ENCODE results near the gene RANBP10. TPM values are rescaled to one million over a fixed set of nuclear protein-coding genes. Genes with fewer than 3 reads are reported as not detected.

Gene RANBP10
- total and polyA plus RNA-seq, 2 donors (not counting 3 experiments of a cell fraction or from before 2014, with no cell fraction given) = 25.6 to 28.8 TPM

DNA sequence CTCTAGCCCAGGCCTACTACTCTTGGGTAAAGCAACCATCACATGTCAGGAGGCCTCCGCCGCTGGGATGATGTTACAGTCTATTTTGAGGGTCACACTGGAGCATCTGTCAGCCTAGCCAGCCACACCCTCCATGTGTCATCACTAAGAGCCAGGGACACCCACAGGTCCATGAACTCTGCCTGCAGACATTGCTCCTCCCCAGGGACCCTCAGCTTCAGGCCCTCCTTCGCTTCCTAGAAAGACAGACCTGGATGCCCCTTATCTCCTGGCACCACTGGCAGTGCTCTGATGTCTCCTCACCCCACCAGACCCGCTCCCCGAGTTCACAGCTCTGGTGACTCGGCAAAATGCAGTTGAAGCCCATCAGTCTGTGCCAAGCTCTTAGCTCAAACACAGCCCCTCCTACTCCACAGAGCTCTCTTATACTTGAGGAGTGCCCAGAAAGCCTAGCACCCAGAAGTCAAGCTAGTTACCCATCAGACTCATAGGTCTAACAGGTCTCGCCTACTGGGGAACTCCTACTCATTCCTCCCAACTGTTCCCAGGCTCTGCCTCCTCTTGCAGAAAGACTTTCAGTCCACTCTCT, 5.9 kb downstream of the RANBP10 start:
- no peak overlapping the region for H3K9ac ChIP-seq (replicated peaks; ENCODE audit: extremely low read depth, insufficient read depth, low read length)
- no peak overlapping the region for H3K4me2 ChIP-seq (ENCODE audit: insufficient read depth, low read length)
- peaks cover 58% of the 10 kb centered on the region for H3K79me2 ChIP-seq (ENCODE audit: control insufficient read depth, insufficient read depth, low read length)
- dilution Hi-C loops (cut with MboI; ENCODE audit: extremely low pct_ligation_motif_present, low sequenced_read_pairs) (no loop called here), intact Hi-C loops (cut with micrococcal nuclease) (loop anchor here (10.0 kb wide), 1 partner anchor 276 kb away; the partner anchor contains the start of gene RIPOR1)
- H3K4me3 ChIP-seq (replicated peaks in 1 of 3; ENCODE audit: insufficient read depth in 1 of 3, low read depth in 1 of 3, low read length in 3 of 3) = no peak overlapping the region
- no peak for DNase-seq (ENCODE audit: low read depth, low spot score)
- ChIA-PET POLR2A (interaction anchor here (0.7 kb wide), 1 partner anchor 81 kb away, joined by 5 read pairs; no protein-coding TSS in a partner anchor), CTCF (interaction anchor here (0.6 to 0.9 kb wide), 2 partner anchors 24 to 277 kb away, joined by 3 to 4 read pairs; no protein-coding TSS in a partner anchor)
- BruUV-seq (replicated peaks) = no TSS peak
- no peak overlapping the region for H2AFZ ChIP-seq (ENCODE audit: low read depth, low read length)
- H3K9me1 ChIP-seq (replicated peaks; ENCODE audit: control insufficient read depth, extremely low read depth, insufficient read depth, low read length) = no peaks in the 10 kb centered on the region
- no peaks in the 10 kb centered on the region for H4K20me1 ChIP-seq (replicated peaks; ENCODE audit: control insufficient read depth, extremely low read depth, insufficient read depth, low read length)
- TF ChIP-seq POLR2A (IDR thresholded peaks at IDR 0.05; ENCODE audit: low read depth, low read length) = no peak
- no peaks in the 10 kb centered on the region for H3K9me3 ChIP-seq (replicated peaks; ENCODE audit: control insufficient read depth, insufficient read depth, low read length)
- H3K36me3 ChIP-seq (ENCODE audit: control insufficient read depth in 2 of 2, extremely low read depth in 1 of 2, insufficient read depth in 2 of 2, low read length in 2 of 2) = peaks cover 0 to 17% of the 10 kb centered on the region in 2 experiments
- H3K27ac ChIP-seq (ENCODE audit: insufficient read depth, low read depth, low read length) = no peak overlapping the region
- H3K4me1 ChIP-seq (ENCODE audit: control insufficient read depth, extremely low read depth, insufficient read depth, low read length) = peaks cover 8% of the 10 kb centered on the region
- H3K27me3 ChIP-seq (ENCODE audit: control insufficient read depth in 2 of 2, insufficient read depth in 2 of 2, low read length in 2 of 2) = no peaks in the 10 kb centered on the region
- FAIRE-seq = no peak

DNA sequence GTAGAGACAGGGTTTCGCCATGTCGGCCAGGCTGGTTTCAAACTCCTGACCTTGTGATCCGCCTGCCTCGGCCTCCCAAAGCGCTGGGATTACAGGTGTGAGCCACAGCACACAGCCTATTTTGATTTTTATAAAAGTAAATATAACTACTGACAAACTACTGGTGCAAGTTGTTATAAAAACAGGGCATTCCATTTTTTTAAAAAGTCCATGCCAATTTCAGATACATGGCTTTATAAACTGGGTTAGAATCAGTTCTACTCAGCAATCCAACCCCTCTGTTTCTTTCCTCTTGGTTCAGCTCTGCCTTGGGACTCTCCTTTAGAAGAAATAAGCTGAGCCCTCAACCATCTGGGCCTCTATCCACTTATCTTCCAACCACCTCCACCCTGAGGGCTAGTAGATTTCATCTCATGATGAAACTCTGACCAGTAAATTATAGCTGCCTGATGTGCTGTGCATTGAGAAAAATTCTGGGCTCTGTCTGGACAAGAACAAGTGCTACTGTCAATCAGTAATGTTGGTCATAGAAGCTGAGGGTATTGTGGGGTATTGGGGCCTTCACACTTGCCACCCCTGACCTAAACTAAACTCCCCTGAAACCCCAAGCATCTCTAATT, 10.2 kb downstream of the RANBP10 start:
- peaks cover 39% of the 10 kb centered on the region for H3K79me2 ChIP-seq (ENCODE audit: control insufficient read depth, insufficient read depth, low read length)
- no TSS peak for BruUV-seq (replicated peaks)

More for the DNA sequence above, 10.2 kb downstream of the RANBP10 start:
- no peaks in the 10 kb centered on the region for H3K9me1 ChIP-seq (replicated peaks; ENCODE audit: control insufficient read depth, extremely low read depth, insufficient read depth, low read length)
- CTCF ChIA-PET = interaction anchor here (1.6 to 2.3 kb wide), 2 partner anchors 20 to 123 kb away, joined by 5 to 11 read pairs; no protein-coding TSS in a partner anchor
- H3K4me3 ChIP-seq (replicated peaks in 1 of 3; ENCODE audit: insufficient read depth in 1 of 3, low read depth in 1 of 3, low read length in 3 of 3) = no peak overlapping the region
- intact Hi-C loops (cut with micrococcal nuclease) (no loop called here), dilution Hi-C loops (cut with MboI; ENCODE audit: extremely low pct_ligation_motif_present, low sequenced_read_pairs) (no loop called here)
- no peaks in the 10 kb centered on the region for H3K4me1 ChIP-seq (ENCODE audit: control insufficient read depth, extremely low read depth, insufficient read depth, low read length)
- no peak overlapping the region for H2AFZ ChIP-seq (ENCODE audit: low read depth, low read length)
- H3K4me2 ChIP-seq (ENCODE audit: insufficient read depth, low read length) = no peak overlapping the region
- H3K9ac ChIP-seq (replicated peaks; ENCODE audit: extremely low read depth, insufficient read depth, low read length) = no peak overlapping the region
- no peaks in the 10 kb centered on the region for H3K9me3 ChIP-seq (replicated peaks; ENCODE audit: control insufficient read depth, insufficient read depth, low read length)
- peaks cover 0 to 8% of the 10 kb centered on the region in 2 experiments for H3K36me3 ChIP-seq (ENCODE audit: control insufficient read depth in 2 of 2, extremely low read depth in 1 of 2, insufficient read depth in 2 of 2, low read length in 2 of 2)
- FAIRE-seq (no peak), DNase-seq (ENCODE audit: low read depth, low spot score) (no peak)
- H3K27ac ChIP-seq (ENCODE audit: insufficient read depth, low read depth, low read length) = no peak overlapping the region
- POLR2A ChIA-PET = no interaction called here
- H3K27me3 ChIP-seq (ENCODE audit: control insufficient read depth in 2 of 2, insufficient read depth in 2 of 2, low read length in 2 of 2) = no peaks in the 10 kb centered on the region
- TF ChIP-seq, protein P1, sequence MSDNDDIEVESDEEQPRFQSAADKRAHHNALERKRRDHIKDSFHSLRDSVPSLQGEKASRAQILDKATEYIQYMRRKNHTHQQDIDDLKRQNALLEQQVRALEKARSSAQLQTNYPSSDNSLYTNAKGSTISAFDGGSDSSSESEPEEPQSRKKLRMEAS (IDR thresholded peaks at IDR 0.05; ENCODE audit: insufficient read depth, insufficient read length) = no peak
- TF ChIP-seq FOS (IDR thresholded peaks at IDR 0.05; ENCODE audit: borderline replicate concordance, insufficient read depth, low read length) (no peak), GATA2 (IDR thresholded peaks at IDR 0.05; ENCODE audit: insufficient read depth, insufficient read length, low read depth, low read length) (no peak), POLR2AphosphoS5 (IDR thresholded peaks at IDR 0.05; ENCODE audit: insufficient read depth, low read depth, low read length) (no peak), MYC (IDR thresholded peaks at IDR 0.05; ENCODE audit: low read depth, low read length) (no peak), JUN (IDR thresholded peaks at IDR 0.05; ENCODE audit: borderline replicate concordance, insufficient read depth, insufficient read length, low read depth) (no peak), POLR2A (IDR thresholded peaks at IDR 0.05; ENCODE audit: low read depth, low read length) (no peak), EZH2 (IDR thresholded peaks at IDR 0.05; ENCODE audit: borderline replicate concordance, low read depth, low read length, severe bottlenecking) (no peak)
- TF ChIP-seq, protein P2, sequence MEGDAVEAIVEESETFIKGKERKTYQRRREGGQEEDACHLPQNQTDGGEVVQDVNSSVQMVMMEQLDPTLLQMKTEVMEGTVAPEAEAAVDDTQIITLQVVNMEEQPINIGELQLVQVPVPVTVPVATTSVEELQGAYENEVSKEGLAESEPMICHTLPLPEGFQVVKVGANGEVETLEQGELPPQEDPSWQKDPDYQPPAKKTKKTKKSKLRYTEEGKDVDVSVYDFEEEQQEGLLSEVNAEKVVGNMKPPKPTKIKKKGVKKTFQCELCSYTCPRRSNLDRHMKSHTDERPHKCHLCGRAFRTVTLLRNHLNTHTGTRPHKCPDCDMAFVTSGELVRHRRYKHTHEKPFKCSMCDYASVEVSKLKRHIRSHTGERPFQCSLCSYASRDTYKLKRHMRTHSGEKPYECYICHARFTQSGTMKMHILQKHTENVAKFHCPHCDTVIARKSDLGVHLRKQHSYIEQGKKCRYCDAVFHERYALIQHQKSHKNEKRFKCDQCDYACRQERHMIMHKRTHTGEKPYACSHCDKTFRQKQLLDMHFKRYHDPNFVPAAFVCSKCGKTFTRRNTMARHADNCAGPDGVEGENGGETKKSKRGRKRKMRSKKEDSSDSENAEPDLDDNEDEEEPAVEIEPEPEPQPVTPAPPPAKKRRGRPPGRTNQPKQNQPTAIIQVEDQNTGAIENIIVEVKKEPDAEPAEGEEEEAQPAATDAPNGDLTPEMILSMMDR (IDR thresholded peaks at IDR 0.05; ENCODE audit: extremely low read depth in 1 of 2, insufficient read depth in 1 of 2, low read depth in 1 of 2, low read length in 2 of 2) = no peak
- H4K20me1 ChIP-seq (replicated peaks; ENCODE audit: control insufficient read depth, extremely low read depth, insufficient read depth, low read length) = no peaks in the 10 kb centered on the region

All from endothelial cell of umbilical vein (primary cell).